HAP-1 (cell line): ENCODE results near the gene ALDH4A1.
"Not testable (repeated sequence)": the region's sequence is repeated elsewhere in the genome, so short reads cannot be mapped to it uniquely, and the experiment has no call there.

ENCODE experiments used
- DNase-seq, 2 experiments: peaks; one replicate each; pipeline ENCODE4 v3.0.0-alpha.2; 2016 to 2020; ENCODE audit warnings: low spot score in 2 of 2
- H3K27me3 ChIP-seq: fragments of 250-450 bp; sonication (Bioruptor Pico); 2 replicates; pipeline ENCODE4 v1.5.1; 2020; ENCODE audit warnings: low read depth, mild to moderate bottlenecking, moderate library complexity
- H3K36me3 ChIP-seq: fragments of 250-450 bp; sonication (Bioruptor Pico); replicated peaks from 2 replicates; pipeline ENCODE4 v1.5.1; 2020; ENCODE audit warnings: mild to moderate bottlenecking
- H3K4me1 ChIP-seq: fragments of 250-450 bp; sonication (Bioruptor Pico); 2 replicates; pipeline ENCODE4 v1.5.1; 2020; ENCODE audit warnings: mild to moderate bottlenecking
- H3K4me3 ChIP-seq: fragments of 250-450 bp; sonication (Bioruptor Pico); 2 replicates; pipeline ENCODE4 v1.5.1; 2020; ENCODE audit warnings: mild to moderate bottlenecking, moderate library complexity
- H3K9me3 ChIP-seq: fragments of 250-450 bp; sonication (Bioruptor Pico); 2 replicates; pipeline ENCODE4 v1.5.1; 2020; ENCODE audit warnings: mild to moderate bottlenecking, moderate library complexity
- in situ Hi-C: fragments of 300-500 bp; cut with MboI; formaldehyde crosslinking; loops from 3 replicates; pipeline ENCODE4 v1.14.3; 2020; ENCODE audit warnings: low sequenced_read_pairs, inconsistent platforms, mixed read lengths

ALDH4A1 gene

DNA sequence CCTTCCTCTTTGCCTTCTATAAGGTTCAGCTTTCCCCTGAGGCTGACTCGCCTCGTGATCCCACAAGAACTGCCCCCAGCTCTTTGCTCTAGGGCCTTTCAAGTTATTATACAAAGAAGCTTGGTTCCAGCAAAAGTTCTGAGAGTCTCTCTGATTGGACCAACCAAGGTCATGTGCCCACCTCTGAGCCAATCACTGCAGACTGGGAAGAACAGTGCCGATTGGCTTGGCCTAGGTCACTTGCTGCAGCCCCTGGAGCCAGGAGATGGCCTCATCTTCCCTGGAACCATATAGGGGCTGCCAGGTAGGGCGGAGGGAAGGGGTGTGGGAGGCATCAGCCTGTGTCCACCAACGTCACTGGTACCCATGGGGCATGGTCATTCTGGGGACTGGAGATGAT is 65.7 kb downstream of the ALDH4A1 start:
- H3K36me3 ChIP-seq: no peaks in the 10 kb centered on the region
- peaks cover 10% of the 10 kb centered on the region; the same call in 1 of the 2 replicates for H3K27me3 ChIP-seq
- in situ Hi-C loops: no loop called here
- no peak for DNase-seq
- no peaks in the 10 kb centered on the region for H3K9me3 ChIP-seq
- H3K4me3 ChIP-seq: no peak overlapping the region
- no peaks in the 10 kb centered on the region for H3K4me1 ChIP-seq

DNA sequence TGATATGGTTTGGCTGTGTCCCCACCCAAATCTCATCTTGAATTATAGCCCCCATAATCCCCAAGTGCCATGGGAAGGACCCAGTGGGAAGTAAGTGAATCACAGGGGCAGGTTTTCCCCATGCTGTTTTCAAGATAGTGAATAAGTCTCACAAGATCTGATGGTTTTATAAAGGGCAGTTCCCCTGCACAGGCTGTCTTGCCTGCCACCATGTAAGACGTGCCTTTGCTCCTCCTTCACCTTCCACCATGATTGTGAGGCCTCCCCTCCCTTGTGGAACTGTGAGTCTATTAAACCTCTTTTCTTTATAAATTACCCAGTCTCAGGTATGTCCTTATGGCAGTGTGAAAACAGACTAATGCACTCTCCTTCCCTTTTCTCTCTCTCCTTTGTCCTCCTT is 70.0 kb downstream of the ALDH4A1 start:
- H3K4me1 ChIP-seq, DNase-seq, H3K9me3 ChIP-seq, H3K36me3 ChIP-seq, in situ Hi-C loops, H3K4me3 ChIP-seq: not testable (repeated sequence)
- H3K27me3 ChIP-seq: peaks cover 10% of the 10 kb centered on the region; the same call in 1 of the 2 replicates

DNA sequence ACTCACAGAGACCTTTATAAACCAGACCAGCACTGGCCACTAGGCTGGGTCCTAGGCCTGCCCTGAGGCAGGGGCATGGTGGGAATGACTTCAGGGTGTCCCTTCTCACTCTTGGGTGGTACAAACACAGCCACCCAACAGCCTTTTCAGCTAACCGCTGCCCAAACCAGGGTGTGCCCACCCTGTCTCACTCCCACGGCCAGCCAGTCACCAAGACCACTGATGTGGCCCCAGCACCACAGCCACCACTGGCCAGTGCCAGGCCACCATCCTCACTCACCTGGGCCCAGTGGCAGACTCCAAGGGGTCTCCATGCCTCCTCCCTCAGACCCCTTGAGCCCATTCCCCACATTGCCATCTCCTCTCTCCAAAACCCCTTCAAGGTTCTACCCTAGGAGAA is 70.7 kb downstream of the ALDH4A1 start:
- no peak for DNase-seq
- Histone ChIP-seq H3K4me1 (no peaks in the 10 kb centered on the region), H3K4me3 (no peak overlapping the region), H3K9me3 (no peaks in the 10 kb centered on the region), H3K36me3 (no peaks in the 10 kb centered on the region), H3K27me3 (peaks cover 10% of the 10 kb centered on the region; the same call in 1 of the 2 replicates)
- in situ Hi-C loops: no loop called here

DNA sequence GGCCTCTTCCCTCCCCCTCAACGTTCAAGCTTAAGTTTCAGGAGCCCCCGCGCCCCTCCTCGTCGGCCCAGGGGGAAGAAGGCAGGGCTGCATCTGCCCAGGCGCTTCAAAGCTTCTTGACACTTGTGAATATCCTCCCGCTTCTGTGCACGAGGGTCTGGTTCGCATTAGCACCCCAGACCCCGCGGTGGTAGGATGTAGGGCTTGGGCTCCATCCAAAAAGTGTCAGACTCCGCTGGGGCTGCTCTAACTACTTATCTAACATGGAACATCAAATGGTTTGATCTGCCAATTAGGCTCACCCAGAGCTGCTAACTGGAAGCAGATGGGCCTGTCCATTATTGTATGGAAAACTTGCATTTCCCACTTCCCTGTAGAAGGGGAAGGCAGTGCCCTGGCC is 71.8 kb downstream of the ALDH4A1 start:
- no peak for DNase-seq
- no peaks in the 10 kb centered on the region for H3K36me3 ChIP-seq
- in situ Hi-C loops: no loop called here
- H3K9me3 ChIP-seq: no peaks in the 10 kb centered on the region
- no peak overlapping the region for H3K4me3 ChIP-seq
- H3K27me3 ChIP-seq: peaks cover 7% of the 10 kb centered on the region; the same call in 1 of the 2 replicates
- H3K4me1 ChIP-seq: no peaks in the 10 kb centered on the region

- Histone ChIP-seq H3K4me3 (no peak overlapping the region), H3K4me1 (no peaks in the 10 kb centered on the region), H3K36me3 (no peaks in the 10 kb centered on the region), H3K27me3 (peaks cover 2% of the 10 kb centered on the region; the same call in 1 of the 2 replicates), H3K9me3 (no peaks in the 10 kb centered on the region)
- in situ Hi-C loops: no loop called here
- no peak for DNase-seq
Observed at GRCh38 chr1:18829671-18830070, 72.7 kb downstream of the ALDH4A1 start.

- Histone ChIP-seq H3K9me3 (no peaks in the 10 kb centered on the region), H3K4me3 (no peak overlapping the region), H3K27me3 (no peaks in the 10 kb centered on the region), H3K36me3 (no peaks in the 10 kb centered on the region), H3K4me1 (no peaks in the 10 kb centered on the region)
- in situ Hi-C loops: no loop called here
- no peak for DNase-seq
Observed at GRCh38 chr1:18828224-18828623, 74.1 kb downstream of the ALDH4A1 start.

DNA sequence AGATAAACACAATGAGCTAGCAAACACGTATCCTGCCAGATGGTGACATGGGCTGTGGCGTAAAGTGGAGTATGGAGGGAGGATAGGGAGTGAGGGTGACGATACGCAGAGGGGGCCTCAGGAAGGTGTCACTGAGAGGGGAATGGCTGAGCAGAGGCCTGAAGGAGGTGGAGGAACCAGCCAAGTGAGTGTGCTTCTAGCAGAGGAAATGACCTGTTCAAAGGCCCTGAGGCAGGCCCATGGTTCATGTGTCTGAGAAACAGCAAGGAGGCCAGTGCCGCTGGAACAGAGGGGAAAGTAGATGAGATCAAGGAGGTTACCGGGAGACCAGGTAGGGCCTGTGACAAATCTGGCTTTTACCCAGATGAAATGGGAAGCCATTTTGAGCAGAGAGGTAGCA is 78.9 kb downstream of the ALDH4A1 start:
- no peak overlapping the region for H3K4me3 ChIP-seq
- H3K9me3 ChIP-seq: no peaks in the 10 kb centered on the region
- peaks cover 15% of the 10 kb centered on the region for H3K27me3 ChIP-seq
- in situ Hi-C loops: loop anchor here (5.0 kb wide), 1 partner anchor 221 kb away; no protein-coding TSS in a partner anchor
- H3K36me3 ChIP-seq: no peaks in the 10 kb centered on the region
- DNase-seq: no peak
- H3K4me1 ChIP-seq: no peaks in the 10 kb centered on the region
